ENCODE data around the gene SGCA.

The SGCA gene

DNA sequence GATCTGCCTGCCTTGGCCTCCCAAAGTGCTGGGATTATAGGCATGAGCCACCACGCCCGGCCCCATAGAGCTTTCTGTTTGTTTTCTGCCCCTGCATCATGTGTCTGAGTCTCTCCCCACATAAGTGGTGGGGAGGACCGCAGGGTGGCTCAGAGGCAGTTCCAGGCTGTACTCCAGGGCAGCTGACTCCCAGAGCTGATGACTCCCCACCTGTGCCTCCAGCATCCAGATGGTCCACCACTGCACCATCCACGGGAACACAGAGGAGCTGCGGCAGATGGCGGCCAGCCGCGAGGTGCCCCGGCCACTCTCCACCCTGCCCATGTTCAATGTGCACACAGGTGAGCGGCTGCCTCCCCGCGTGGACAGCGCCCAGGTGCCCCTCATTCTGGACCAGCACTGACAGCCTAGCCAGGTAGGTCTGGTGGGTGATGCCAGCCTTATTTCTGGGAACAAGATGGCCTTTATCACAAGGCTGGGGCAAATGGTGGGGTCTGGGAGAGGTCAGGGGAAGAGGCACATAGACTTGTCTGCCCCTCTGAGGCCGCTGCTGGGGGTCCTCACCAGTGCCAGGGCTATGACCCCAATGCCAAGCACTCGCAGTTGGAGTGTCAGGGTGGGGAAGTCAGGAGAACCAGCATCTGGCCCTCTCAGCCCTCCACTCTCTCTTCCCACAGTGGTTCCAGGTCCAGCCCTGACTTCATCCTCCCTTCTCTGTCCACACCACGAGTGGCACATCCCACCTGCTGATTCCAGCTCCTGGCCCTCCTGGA lies 9.4 kb downstream of the SGCA start:
- Histone ChIP-seq H3K9ac (ENCODE audit: low read depth, low read length) (no peak overlapping the region), H3K27ac (ENCODE audit: low read length) (no peak overlapping the region), H3K79me2 (ENCODE audit: insufficient read depth, low read length) (no peaks in the 10 kb centered on the region), H3K9me3 (ENCODE audit: insufficient read depth, low read length, severe bottlenecking) (no peaks in the 10 kb centered on the region), H4K20me1 (ENCODE audit: insufficient read depth, low read length) (no peaks in the 10 kb centered on the region), H3K4me3 (ENCODE audit: low read depth in 1 of 2, low read length in 2 of 2) (no peak overlapping the region), H2AFZ (ENCODE audit: low read depth, low read length) (no peak overlapping the region), H3K36me3 (ENCODE audit: insufficient read depth, low read length) (no peaks in the 10 kb centered on the region), H3K4me1 (ENCODE audit: insufficient read depth, low read length) (no peaks in the 10 kb centered on the region), H3K27me3 (ENCODE audit: insufficient read depth, low read length, poor library complexity) (no peaks in the 10 kb centered on the region), H3K4me2 (ENCODE audit: insufficient read depth, low read length) (no peak overlapping the region)
- no peak for DNase-seq
- ATAC-seq (ENCODE audit: insufficient read depth, low read depth) = no peak
- TF ChIP-seq, protein P1, sequence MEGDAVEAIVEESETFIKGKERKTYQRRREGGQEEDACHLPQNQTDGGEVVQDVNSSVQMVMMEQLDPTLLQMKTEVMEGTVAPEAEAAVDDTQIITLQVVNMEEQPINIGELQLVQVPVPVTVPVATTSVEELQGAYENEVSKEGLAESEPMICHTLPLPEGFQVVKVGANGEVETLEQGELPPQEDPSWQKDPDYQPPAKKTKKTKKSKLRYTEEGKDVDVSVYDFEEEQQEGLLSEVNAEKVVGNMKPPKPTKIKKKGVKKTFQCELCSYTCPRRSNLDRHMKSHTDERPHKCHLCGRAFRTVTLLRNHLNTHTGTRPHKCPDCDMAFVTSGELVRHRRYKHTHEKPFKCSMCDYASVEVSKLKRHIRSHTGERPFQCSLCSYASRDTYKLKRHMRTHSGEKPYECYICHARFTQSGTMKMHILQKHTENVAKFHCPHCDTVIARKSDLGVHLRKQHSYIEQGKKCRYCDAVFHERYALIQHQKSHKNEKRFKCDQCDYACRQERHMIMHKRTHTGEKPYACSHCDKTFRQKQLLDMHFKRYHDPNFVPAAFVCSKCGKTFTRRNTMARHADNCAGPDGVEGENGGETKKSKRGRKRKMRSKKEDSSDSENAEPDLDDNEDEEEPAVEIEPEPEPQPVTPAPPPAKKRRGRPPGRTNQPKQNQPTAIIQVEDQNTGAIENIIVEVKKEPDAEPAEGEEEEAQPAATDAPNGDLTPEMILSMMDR (IDR thresholded peaks at IDR 0.05; ENCODE audit: borderline replicate concordance, extremely low read depth, low read length, poor library complexity, severe bottlenecking) = no peak

DNA sequence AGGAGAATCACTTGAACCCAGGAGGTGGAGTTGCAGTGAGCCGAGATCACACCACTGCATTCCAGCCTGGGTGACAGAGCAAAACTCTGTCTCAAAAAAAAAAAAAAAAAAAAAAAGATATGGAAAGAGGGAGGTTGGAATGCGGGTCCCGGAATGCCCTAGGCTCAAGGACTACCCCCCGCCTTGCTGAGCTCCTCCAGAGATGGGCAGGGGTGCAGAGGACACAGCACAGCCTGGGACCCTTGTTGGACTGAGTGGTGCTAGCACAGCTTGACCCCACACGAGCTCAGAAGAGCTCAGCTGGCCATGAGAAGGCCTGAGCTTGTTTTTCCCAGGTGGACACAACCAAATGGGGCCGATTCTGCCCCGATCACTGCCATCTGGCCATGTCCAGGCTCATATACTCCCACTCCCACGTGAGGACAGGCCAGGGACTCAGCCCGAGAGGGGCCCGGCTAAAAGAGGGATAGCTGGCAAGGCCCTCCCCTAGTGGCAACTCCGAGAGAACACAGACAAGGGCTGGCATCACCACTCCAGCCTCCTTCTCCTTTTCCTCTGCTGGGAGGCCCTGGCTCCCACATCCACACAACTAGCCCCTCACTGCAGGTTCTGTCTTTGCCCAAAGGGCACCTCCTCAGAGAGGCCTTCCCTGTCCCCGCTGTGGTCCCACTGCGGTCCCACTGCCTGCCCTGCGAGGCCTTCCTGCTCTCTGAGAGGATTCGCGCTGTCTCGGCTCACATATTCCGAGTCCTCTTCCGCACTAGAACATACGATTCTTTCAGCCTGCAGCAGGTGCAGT lies 11.0 kb downstream of the SGCA start:
- DNase-seq (no peak), ATAC-seq (ENCODE audit: insufficient read depth, low read depth) (no peak)
- no peak overlapping the region for H3K4me3 ChIP-seq (ENCODE audit: low read depth in 1 of 2, low read length in 2 of 2)
- H4K20me1 ChIP-seq (ENCODE audit: insufficient read depth, low read length) = no peaks in the 10 kb centered on the region
- H3K27ac ChIP-seq (ENCODE audit: low read length) = no peak overlapping the region
- no peak overlapping the region for H2AFZ ChIP-seq (ENCODE audit: low read depth, low read length)
- no peak overlapping the region for H3K4me2 ChIP-seq (ENCODE audit: insufficient read depth, low read length)
- H3K27me3 ChIP-seq (ENCODE audit: insufficient read depth, low read length, poor library complexity) = no peaks in the 10 kb centered on the region
- no peak overlapping the region for H3K9ac ChIP-seq (ENCODE audit: low read depth, low read length)
- H3K36me3 ChIP-seq (ENCODE audit: insufficient read depth, low read length) = no peaks in the 10 kb centered on the region
- H3K79me2 ChIP-seq (ENCODE audit: insufficient read depth, low read length) = no peaks in the 10 kb centered on the region
- no peaks in the 10 kb centered on the region for H3K4me1 ChIP-seq (ENCODE audit: insufficient read depth, low read length)
- no peaks in the 10 kb centered on the region for H3K9me3 ChIP-seq (ENCODE audit: insufficient read depth, low read length, severe bottlenecking)
- TF ChIP-seq EZH2 (IDR thresholded peaks at IDR 0.05; ENCODE audit: borderline replicate concordance, low read depth, low read length, severe bottlenecking) = no peak
- TF ChIP-seq, protein P1 (IDR thresholded peaks at IDR 0.05; ENCODE audit: borderline replicate concordance, extremely low read depth, low read length, poor library complexity, severe bottlenecking) = no peak

DNA sequence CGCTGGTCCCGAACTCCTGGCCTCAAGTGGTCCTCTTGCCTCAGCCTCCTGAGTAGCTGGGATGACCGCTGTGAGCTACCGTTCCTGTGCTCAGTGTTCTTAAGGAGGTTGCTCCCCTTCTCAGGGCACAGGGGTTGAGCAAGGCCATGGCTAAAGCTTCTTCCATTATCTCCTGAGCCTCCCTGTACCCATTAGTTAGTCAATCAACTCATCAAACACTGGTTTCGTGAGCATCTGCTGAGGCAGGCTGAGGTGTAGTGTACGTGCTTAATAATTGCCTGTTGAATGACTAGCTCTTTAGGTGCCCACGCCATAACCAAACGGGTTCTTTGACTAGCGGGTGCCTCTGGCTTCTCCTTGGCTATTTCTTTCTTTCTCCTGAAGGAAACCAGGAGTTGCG lies 11.7 kb downstream of the SGCA start:
- H4K20me1 ChIP-seq (ENCODE audit: insufficient read depth, low read length) = no peaks in the 10 kb centered on the region

More for the DNA sequence above, 11.7 kb downstream of the SGCA start:
- no peak overlapping the region for H3K9ac ChIP-seq (ENCODE audit: low read depth, low read length)
- H3K9me3 ChIP-seq (ENCODE audit: insufficient read depth, low read length, severe bottlenecking) = no peaks in the 10 kb centered on the region
- DNase-seq (no peak), ATAC-seq (ENCODE audit: insufficient read depth, low read depth) (no peak)
- no peaks in the 10 kb centered on the region for H3K27me3 ChIP-seq (ENCODE audit: insufficient read depth, low read length, poor library complexity)
- no peak overlapping the region for H3K4me2 ChIP-seq (ENCODE audit: insufficient read depth, low read length)
- H3K4me3 ChIP-seq (ENCODE audit: low read depth in 1 of 2, low read length in 2 of 2) = no peak overlapping the region
- TF ChIP-seq EZH2 (IDR thresholded peaks at IDR 0.05; ENCODE audit: borderline replicate concordance, low read depth, low read length, severe bottlenecking) = no peak
- TF ChIP-seq, protein P1 (IDR thresholded peaks at IDR 0.05; ENCODE audit: borderline replicate concordance, extremely low read depth, low read length, poor library complexity, severe bottlenecking) = no peak
- no peaks in the 10 kb centered on the region for H3K4me1 ChIP-seq (ENCODE audit: insufficient read depth, low read length)
- no peak overlapping the region for H3K27ac ChIP-seq (ENCODE audit: low read length)
- H2AFZ ChIP-seq (ENCODE audit: low read depth, low read length) = no peak overlapping the region
- H3K79me2 ChIP-seq (ENCODE audit: insufficient read depth, low read length) = no peaks in the 10 kb centered on the region
- no peaks in the 10 kb centered on the region for H3K36me3 ChIP-seq (ENCODE audit: insufficient read depth, low read length)
